ENCODE measurements around the gene DDT.

DNA sequence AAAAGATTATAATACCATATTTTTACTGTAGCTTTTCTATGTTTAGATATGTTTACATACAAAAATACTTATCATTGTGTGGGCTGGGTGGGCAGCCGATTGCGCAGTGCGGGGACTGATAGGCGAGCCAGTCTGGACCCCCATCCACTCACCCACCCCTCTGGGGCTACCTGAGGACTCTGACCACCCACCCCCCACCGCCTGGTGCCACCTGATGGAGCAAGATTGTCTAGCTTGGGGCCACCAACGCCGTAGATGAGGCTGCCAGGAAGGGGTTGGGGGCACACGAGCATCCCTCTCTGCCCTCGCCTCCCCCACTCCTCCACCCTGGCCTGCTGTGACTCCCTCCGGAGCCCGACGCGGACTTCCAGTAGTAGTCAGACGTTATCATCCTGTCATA is 47.7 kb downstream of the DDT start:
- TF ChIP-seq HDAC6 (IDR thresholded peaks at IDR 0.05; ENCODE audit: unreplicated experiment) (no peak), RELA (IDR thresholded peaks at IDR 0.05; ENCODE audit: borderline replicate concordance, partially characterized antibody) (no peak), MTA3 (IDR thresholded peaks at IDR 0.05; ENCODE audit: borderline replicate concordance, low read length) (no peak)
- TF ChIP-seq, protein P1, sequence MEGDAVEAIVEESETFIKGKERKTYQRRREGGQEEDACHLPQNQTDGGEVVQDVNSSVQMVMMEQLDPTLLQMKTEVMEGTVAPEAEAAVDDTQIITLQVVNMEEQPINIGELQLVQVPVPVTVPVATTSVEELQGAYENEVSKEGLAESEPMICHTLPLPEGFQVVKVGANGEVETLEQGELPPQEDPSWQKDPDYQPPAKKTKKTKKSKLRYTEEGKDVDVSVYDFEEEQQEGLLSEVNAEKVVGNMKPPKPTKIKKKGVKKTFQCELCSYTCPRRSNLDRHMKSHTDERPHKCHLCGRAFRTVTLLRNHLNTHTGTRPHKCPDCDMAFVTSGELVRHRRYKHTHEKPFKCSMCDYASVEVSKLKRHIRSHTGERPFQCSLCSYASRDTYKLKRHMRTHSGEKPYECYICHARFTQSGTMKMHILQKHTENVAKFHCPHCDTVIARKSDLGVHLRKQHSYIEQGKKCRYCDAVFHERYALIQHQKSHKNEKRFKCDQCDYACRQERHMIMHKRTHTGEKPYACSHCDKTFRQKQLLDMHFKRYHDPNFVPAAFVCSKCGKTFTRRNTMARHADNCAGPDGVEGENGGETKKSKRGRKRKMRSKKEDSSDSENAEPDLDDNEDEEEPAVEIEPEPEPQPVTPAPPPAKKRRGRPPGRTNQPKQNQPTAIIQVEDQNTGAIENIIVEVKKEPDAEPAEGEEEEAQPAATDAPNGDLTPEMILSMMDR (IDR thresholded peaks at IDR 0.05 in 2 of 3, conservative IDR thresholded peaks at IDR 0.05 in 1 of 3; ENCODE audit: control insufficient read depth in 2 of 3, extremely low read depth in 1 of 3, insufficient read depth in 1 of 3, low read depth in 3 of 3, low read length in 3 of 3): no peak

Data from GM12878 (cell line).